ENCODE results near the gene HCN3. TPM values are rescaled to one million over a fixed set of nuclear protein-coding genes. Genes with fewer than 3 reads are reported as not detected.
"Not testable (repeated sequence)": the region's sequence is repeated elsewhere in the genome, so short reads cannot be mapped to it uniquely, and the experiment has no call there.

Gene HCN3
- total RNA-seq, 6 experiments from 2014 or later, result 1.3 to 1.6 (median 1.5) TPM

GRCh38 chr1:155325603-155325893 lies 48.3 kb downstream of the HCN3 start:
- peaks cover 17% of the 10 kb centered on the region for H3K27me3 Mint-ChIP-seq (ENCODE audit: insufficient read depth)
- H3K4me3 Mint-ChIP-seq, result peak overlapping the region; percentile 96
- H3K9me3 Mint-ChIP-seq, result no peaks in the 10 kb centered on the region
- no peak for DNase-seq
- H3K4me1 Mint-ChIP-seq (ENCODE audit: low read depth), result peaks cover 32% of the 10 kb centered on the region
- peaks cover 6% of the 10 kb centered on the region for H3K36me3 Mint-ChIP-seq (ENCODE audit: low read depth)
- TF ChIP-seq, protein P1, sequence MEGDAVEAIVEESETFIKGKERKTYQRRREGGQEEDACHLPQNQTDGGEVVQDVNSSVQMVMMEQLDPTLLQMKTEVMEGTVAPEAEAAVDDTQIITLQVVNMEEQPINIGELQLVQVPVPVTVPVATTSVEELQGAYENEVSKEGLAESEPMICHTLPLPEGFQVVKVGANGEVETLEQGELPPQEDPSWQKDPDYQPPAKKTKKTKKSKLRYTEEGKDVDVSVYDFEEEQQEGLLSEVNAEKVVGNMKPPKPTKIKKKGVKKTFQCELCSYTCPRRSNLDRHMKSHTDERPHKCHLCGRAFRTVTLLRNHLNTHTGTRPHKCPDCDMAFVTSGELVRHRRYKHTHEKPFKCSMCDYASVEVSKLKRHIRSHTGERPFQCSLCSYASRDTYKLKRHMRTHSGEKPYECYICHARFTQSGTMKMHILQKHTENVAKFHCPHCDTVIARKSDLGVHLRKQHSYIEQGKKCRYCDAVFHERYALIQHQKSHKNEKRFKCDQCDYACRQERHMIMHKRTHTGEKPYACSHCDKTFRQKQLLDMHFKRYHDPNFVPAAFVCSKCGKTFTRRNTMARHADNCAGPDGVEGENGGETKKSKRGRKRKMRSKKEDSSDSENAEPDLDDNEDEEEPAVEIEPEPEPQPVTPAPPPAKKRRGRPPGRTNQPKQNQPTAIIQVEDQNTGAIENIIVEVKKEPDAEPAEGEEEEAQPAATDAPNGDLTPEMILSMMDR (IDR thresholded peaks at IDR 0.05), result no peak
- peak overlapping the region; percentile 52 for H3K27ac Mint-ChIP-seq

DNA sequence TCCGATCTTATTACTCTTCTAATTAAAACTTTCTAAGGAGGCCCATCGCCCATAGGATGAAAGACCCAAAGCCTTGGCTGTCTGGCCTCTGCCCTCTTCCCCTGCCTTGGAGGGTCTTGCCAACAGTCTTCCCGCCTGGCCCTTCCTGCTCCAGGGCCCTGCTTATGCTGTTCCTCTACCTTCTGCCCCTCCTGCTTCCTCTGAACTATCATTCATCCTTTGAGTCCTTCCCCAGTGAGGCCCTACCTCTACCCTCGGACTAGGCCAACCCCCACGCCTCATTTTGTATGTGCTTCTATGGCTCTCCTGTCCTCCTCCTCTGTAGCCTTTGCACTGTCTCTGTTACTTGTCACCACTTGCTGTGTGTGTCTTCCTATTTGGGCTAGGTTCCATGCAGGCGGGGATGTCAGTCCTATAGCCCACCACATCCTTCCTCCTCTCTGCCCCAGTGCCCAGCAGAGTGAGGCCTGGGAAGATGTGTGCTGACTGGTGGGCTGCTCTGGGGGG lies 48.8 kb downstream of the HCN3 start:
- DNase-seq, result no peak
- Mint-ChIP-seq H3K4me1 (ENCODE audit: low read depth) (peaks cover 27% of the 10 kb centered on the region), H3K27ac (peak overlapping the region; percentile 52), H3K4me3 (peak overlapping the region; percentile 96), H3K36me3 (ENCODE audit: low read depth) (peaks cover 12% of the 10 kb centered on the region), H3K27me3 (ENCODE audit: insufficient read depth) (peaks cover 17% of the 10 kb centered on the region), H3K9me3 (no peaks in the 10 kb centered on the region)
- TF ChIP-seq, protein P1 (IDR thresholded peaks at IDR 0.05), result no peak

GRCh38 chr1:155326631-155327037 lies 49.4 kb downstream of the HCN3 start:
- Mint-ChIP-seq H3K36me3 (ENCODE audit: low read depth) (peaks cover 16% of the 10 kb centered on the region), H3K9me3 (no peaks in the 10 kb centered on the region), H3K4me3 (no peak overlapping the region), H3K27me3 (ENCODE audit: insufficient read depth) (peaks cover 16% of the 10 kb centered on the region), H3K4me1 (ENCODE audit: low read depth) (peaks cover 21% of the 10 kb centered on the region), H3K27ac (no peak overlapping the region)
- DNase-seq, result no peak
- TF ChIP-seq, protein P1 (IDR thresholded peaks at IDR 0.05), result no peak

DNA sequence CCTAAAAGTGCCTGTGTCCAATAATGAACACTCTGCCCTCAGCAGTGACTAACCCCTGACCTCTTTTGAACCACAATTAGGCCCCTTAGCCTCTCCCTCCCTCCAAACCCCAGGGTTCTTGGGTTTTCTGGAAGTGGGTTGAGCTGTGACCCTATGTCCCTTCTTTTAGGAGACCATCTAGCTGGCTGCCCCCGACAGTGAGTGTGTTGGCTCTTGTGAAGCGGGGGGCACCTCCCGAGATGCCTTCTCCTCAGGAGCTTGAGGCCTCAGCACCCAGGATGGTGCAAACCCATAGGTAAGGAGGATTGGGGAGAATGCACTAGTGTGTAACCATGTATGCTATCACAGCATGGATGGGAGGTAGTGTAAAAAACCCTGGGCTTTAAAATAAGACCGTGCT lies 50.7 kb downstream of the HCN3 start:
- TF ChIP-seq, protein P1 (IDR thresholded peaks at IDR 0.05), result no peak

DNA sequence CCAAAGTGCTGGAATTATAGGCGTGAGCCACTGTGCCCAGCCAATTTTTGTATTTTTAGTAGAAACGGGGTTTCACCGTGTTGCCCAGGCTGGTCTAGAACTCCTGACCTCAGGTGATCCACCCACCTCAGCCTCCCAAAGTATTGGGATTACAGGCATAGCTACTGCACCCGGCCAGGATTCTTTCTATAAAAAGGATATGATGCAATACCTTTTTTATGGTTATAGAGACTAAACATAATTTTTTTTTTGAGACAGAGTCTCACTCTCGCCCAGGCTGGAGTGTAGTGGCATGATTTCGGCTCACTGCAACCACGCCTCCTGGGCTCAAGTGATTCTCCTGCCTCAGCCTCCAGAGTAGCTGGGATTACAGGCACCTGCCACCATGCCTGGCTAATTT lies 51.6 kb downstream of the HCN3 start:
- H3K27ac Mint-ChIP-seq, H3K9me3 Mint-ChIP-seq, DNase-seq, H3K4me3 Mint-ChIP-seq: not testable (repeated sequence)
- Mint-ChIP-seq H3K4me1 (ENCODE audit: low read depth) (peaks cover 12% of the 10 kb centered on the region), H3K27me3 (ENCODE audit: insufficient read depth) (peaks cover 15% of the 10 kb centered on the region), H3K36me3 (ENCODE audit: low read depth) (peaks cover 21% of the 10 kb centered on the region)

More for the DNA sequence above, 50.7 kb downstream of the HCN3 start:
- Mint-ChIP-seq H3K27me3 (ENCODE audit: insufficient read depth) (peaks cover 16% of the 10 kb centered on the region), H3K4me1 (ENCODE audit: low read depth) (peaks cover 12% of the 10 kb centered on the region), H3K9me3 (no peaks in the 10 kb centered on the region), H3K27ac (no peak overlapping the region), H3K36me3 (ENCODE audit: low read depth) (peaks cover 16% of the 10 kb centered on the region), H3K4me3 (no peak overlapping the region)
- DNase-seq, result no peak

DNA sequence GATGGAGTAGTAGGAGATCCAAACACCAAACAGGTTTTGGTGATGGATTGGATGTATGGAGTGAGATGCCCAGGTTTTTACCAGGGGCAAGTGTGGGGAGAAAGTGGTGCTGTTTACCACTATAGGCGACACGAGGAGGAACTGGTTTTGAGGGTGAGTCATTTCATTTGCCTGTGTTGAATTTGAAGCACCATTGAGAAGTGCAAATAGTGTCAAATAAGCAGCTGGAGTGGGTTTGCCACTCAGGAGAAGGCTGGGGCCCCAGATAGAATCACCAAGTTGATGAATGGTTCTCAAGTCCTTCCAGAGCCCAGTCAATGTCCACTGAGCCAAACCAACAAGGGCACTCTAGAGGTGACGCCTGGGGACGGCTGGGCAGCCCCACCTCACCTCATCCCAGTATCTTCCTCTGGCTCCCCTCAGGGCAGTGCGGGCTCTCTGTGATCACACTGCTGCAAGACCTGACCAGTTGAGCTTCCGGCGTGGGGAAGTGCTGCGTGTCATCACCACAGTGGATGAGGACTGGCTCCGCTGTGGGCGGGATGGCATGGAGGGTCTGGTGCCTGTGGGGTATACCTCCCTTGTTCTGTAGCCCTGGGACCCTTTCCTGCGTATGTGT lies 52.8 kb downstream of the HCN3 start:
- Mint-ChIP-seq H3K27ac (peak overlapping the region; percentile 11; the same call in 1 of the 2 replicates), H3K27me3 (ENCODE audit: insufficient read depth) (peaks cover 8% of the 10 kb centered on the region), H3K4me1 (ENCODE audit: low read depth) (peaks cover 12% of the 10 kb centered on the region), H3K4me3 (no peak overlapping the region), H3K36me3 (ENCODE audit: low read depth) (peaks cover 21% of the 10 kb centered on the region), H3K9me3 (no peaks in the 10 kb centered on the region)
- TF ChIP-seq, protein P1 (IDR thresholded peaks at IDR 0.05), result no peak
- DNase-seq, result no peak

All from HFFc6 (cell line).